Lower leg skin (tissue), 3 donors: ENCODE measurements around the gene OR2B2.

Source experiments
- CTCF ChIP-seq, 3 donors: fragments of 450-650 bp; IDR thresholded peaks; one replicate each; pipeline ENCODE4 v1.5.1; 2016; ENCODE audit warnings: antibody characterized with exemption in 3 of 3, mild to moderate bottlenecking in 3 of 3, moderate library complexity in 2 of 3
- POLR2A ChIP-seq, 2 donors: fragments of 450-650 bp; IDR thresholded peaks; one replicate each; pipeline ENCODE4 v1.6.1; 2016 to 2017; ENCODE audit warnings: antibody characterized with exemption in 2 of 2, mild to moderate bottlenecking in 1 of 2, moderate library complexity in 1 of 2

GRCh38 chr6:27871924-27872638 is 40.1 kb downstream of the OR2B2 start:
- TF ChIP-seq POLR2A (IDR thresholded peaks at IDR 0.05), result peak in 1 of 2 donors; percentile 70
- no peak for TF ChIP-seq CTCF (IDR thresholded peaks at IDR 0.05)
